HepG2 (cell line): Measurements from ENCODE around the gene APRT. TPM values are rescaled to one million over a fixed set of nuclear protein-coding genes. Genes with fewer than 3 reads are reported as not detected.

ENCODE experiments used
- BHLHE40 ChIP-seq: IDR thresholded peaks from 2 replicates; pipeline ENCODE4 v1.6.1; 2011; ENCODE audit warnings: low read length, improper control_type of control experiment
- HNRNPK ChIP-seq: fragments of 200-400 bp; formaldehyde crosslinking; IDR thresholded peaks from 2 replicates; pipeline ENCODE4 v1.6.1; 2018; ENCODE audit warnings: low read length, low read depth, moderate library complexity, mild to moderate bottlenecking; ENCODE audit not compliant: poor library complexity, severe bottlenecking
- MTF1 ChIP-seq: sonication (generic); formaldehyde crosslinking; IDR thresholded peaks from 2 replicates; pipeline ENCODE4 v1.5.0; 2020; ENCODE audit warnings: missing genetic modification reagents
- PBX2 ChIP-seq: IDR thresholded peaks from 2 replicates; pipeline ENCODE4 v1.6.1; 2016; ENCODE audit warnings: control low read depth
- RAD21 ChIP-seq: fragments of 450-650 bp; formaldehyde crosslinking; IDR thresholded peaks from 2 replicates; pipeline ENCODE4 v1.5.0; 2020; ENCODE audit warnings: mild to moderate bottlenecking
- ZNF224 ChIP-seq: sonication (generic); formaldehyde crosslinking; IDR thresholded peaks from 2 replicates; pipeline ENCODE4 v1.5.0; 2020; ENCODE audit warnings: mild to moderate bottlenecking, missing genetic modification reagents
- ZNF432 ChIP-seq: sonication (generic); formaldehyde crosslinking; IDR thresholded peaks from 2 replicates; pipeline ENCODE4 v1.5.0; 2020; ENCODE audit warnings: missing genetic modification reagents, mild to moderate bottlenecking, borderline replicate concordance
- ZNF558 ChIP-seq: sonication (generic); formaldehyde crosslinking; IDR thresholded peaks from 2 replicates; pipeline ENCODE4 v1.9.0; 2022; ENCODE audit warnings: mild to moderate bottlenecking, missing genetic modification reagents, borderline replicate concordance
- ZNF589 ChIP-seq: sonication (generic); formaldehyde crosslinking; conservative IDR thresholded peaks from 2 replicates; pipeline ENCODE4 v1.8.0; 2022; ENCODE audit warnings: mild to moderate bottlenecking, moderate library complexity, missing genetic modification reagents
- ZNF687 ChIP-seq: sonication (generic); formaldehyde crosslinking; IDR thresholded peaks from 2 replicates; pipeline ENCODE4 v1.5.1; 2020; ENCODE audit warnings: mild to moderate bottlenecking, missing genetic modification reagents, moderate library complexity
- ZSCAN31 ChIP-seq: sonication (generic); formaldehyde crosslinking; IDR thresholded peaks from 2 replicates; pipeline ENCODE4 v1.5.0; 2020; ENCODE audit warnings: low read depth, mild to moderate bottlenecking, missing genetic modification reagents
- ZSCAN5A ChIP-seq: sonication (generic); formaldehyde crosslinking; IDR thresholded peaks from 2 replicates; pipeline ENCODE4 v1.8.0; 2022; ENCODE audit warnings: mild to moderate bottlenecking, missing genetic modification reagents, borderline replicate concordance
- polyA plus RNA-seq, 8 experiments: library from polyadenylated mRNA; depleted of rRNA in 3 of 8; stranded (reverse) in 7 of 8; unstranded in 1 of 8; fragments of >200 nt; fragmentation: Illumina TruSeq in 4 of 8; extraction: Trizol in 4 of 8; gene quantifications; 2 replicates each; pipeline versions ENCODE4 v1.2.1 to v1.2.3, GENCODE V29; 2011 to 2016; ENCODE audit warnings: low read depth in 4 of 8, missing spikeins in 1 of 8, mixed read lengths in 1 of 8; ENCODE audit not compliant: insufficient read depth in 1 of 8
- total RNA-seq, 5 experiments: library from RNA; depleted of rRNA; stranded (reverse); fragments of >200 nt; fragmentation: Illumina TruSeq; extraction: Trizol; gene quantifications; 2 replicates each; pipeline ENCODE4 v1.2.3, GENCODE V29; 2016; ENCODE audit warnings: low read depth in 1 of 5
- TF ChIP-seq, protein P1 (sequence below): sonication (generic); formaldehyde crosslinking; IDR thresholded peaks from 2 replicates; pipeline ENCODE4 v1.5.0; 2020; ENCODE audit warnings: mild to moderate bottlenecking, missing genetic modification reagents
- TF ChIP-seq, protein P2 (sequence below): sonication (generic); formaldehyde crosslinking; IDR thresholded peaks from 2 replicates; pipeline ENCODE4 v1.4.0; 2020; ENCODE audit warnings: low read depth, mild to moderate bottlenecking, missing genetic modification reagents
- TF ChIP-seq, protein P3 (sequence below): IDR thresholded peaks from 2 replicates; pipeline ENCODE4 v1.6.1; 2016; ENCODE audit warnings: low read depth, borderline replicate concordance

The APRT gene
- total and polyA plus RNA-seq, 2 of the 13 experiments (the other 11 are each of a cell fraction or from before 2014, with no cell fraction given) = 155 to 242 TPM

DNA sequence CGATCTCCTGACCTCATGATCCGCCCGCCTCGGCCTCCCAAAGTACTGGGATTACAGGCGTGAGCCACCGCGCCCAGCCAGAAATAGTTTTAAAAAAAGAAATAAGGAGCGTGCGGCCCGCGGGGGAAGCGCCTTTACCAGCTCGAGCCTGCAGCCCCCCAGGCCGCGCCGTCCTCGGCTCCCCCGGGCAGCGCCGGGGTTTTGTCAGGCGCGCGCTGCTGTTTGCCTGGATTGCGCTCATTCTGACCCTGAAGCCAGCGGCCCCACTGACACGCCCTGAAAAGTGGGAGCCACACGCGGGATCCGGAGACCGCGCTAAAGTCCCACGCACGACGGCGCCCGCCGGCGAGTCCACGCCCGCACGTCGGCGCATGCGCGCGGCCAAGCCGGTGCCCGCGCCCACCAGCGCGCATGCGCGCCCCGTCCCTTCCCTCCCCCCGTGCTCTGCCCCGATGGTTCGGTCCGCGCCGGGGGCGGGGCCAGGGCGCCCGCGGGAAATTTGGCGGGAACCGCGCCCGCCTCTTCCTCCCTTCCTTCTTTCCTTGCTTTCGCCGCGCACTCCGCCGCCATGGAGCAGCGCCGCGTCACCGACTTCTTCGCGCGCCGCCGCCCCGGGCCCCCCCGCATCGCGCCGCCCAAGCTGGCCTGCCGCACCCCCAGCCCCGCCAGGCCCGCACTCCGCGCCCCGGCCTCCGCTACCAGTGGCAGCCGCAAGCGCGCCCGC lies 8.3 kb downstream of the APRT start, which contains the start of gene CDT1 (continued):
- TF ChIP-seq, protein P1, sequence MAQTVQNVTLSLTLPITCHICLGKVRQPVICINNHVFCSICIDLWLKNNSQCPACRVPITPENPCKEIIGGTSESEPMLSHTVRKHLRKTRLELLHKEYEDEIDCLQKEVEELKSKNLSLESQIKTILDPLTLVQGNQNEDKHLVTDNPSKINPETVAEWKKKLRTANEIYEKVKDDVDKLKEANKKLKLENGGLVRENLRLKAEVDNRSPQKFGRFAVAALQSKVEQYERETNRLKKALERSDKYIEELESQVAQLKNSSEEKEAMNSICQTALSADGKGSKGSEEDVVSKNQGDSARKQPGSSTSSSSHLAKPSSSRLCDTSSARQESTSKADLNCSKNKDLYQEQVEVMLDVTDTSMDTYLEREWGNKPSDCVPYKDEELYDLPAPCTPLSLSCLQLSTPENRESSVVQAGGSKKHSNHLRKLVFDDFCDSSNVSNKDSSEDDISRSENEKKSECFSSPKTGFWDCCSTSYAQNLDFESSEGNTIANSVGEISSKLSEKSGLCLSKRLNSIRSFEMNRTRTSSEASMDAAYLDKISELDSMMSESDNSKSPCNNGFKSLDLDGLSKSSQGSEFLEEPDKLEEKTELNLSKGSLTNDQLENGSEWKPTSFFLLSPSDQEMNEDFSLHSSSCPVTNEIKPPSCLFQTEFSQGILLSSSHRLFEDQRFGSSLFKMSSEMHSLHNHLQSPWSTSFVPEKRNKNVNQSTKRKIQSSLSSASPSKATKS = no peak
- TF ChIP-seq, protein P2, sequence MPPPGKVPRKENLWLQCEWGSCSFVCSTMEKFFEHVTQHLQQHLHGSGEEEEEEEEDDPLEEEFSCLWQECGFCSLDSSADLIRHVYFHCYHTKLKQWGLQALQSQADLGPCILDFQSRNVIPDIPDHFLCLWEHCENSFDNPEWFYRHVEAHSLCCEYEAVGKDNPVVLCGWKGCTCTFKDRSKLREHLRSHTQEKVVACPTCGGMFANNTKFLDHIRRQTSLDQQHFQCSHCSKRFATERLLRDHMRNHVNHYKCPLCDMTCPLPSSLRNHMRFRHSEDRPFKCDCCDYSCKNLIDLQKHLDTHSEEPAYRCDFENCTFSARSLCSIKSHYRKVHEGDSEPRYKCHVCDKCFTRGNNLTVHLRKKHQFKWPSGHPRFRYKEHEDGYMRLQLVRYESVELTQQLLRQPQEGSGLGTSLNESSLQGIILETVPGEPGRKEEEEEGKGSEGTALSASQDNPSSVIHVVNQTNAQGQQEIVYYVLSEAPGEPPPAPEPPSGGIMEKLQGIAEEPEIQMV = peak; percentile 92
- TF ChIP-seq, protein P3, sequence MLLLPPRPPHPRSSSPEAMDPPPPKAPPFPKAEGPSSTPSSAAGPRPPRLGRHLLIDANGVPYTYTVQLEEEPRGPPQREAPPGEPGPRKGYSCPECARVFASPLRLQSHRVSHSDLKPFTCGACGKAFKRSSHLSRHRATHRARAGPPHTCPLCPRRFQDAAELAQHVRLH (CRISPR knock-in tag) = 0 out of 2 replicates have a peak, but pooled peaks have one; percentile 52
- TF ChIP-seq ZNF558 (CRISPR knock-in tag) = peak; percentile 93; the same call in 1 of the 2 replicates
- TF ChIP-seq ZNF687 (CRISPR knock-in tag) = peak; percentile 91
- TF ChIP-seq HNRNPK = peak; percentile 89
- 0 out of 2 replicates have a peak, but pooled peaks have one; percentile 39 for TF ChIP-seq ZNF224 (CRISPR knock-in tag)
- no peak for TF ChIP-seq ZNF432 (CRISPR knock-in tag)
- TF ChIP-seq PBX2 (CRISPR knock-in tag) = no peak
- peak; percentile 88 for TF ChIP-seq BHLHE40
- no peak for TF ChIP-seq MTF1
- no peak for TF ChIP-seq ZNF589
- 0 out of 2 replicates have a peak, but pooled peaks have one; percentile 43 for TF ChIP-seq ZSCAN5A (CRISPR knock-in tag)
- no peak for TF ChIP-seq ZSCAN31
- 0 out of 2 replicates have a peak, but pooled peaks have one; percentile 53 for TF ChIP-seq RAD21
